HG03064 (cell line): ENCODE measurements around the gene FADS3.
A peak's percentile ranks its signal among the peaks of the same experiment; 100 is the strongest.
"Not testable (repeated sequence)": the region's sequence is repeated elsewhere in the genome, so short reads cannot be mapped to it uniquely, and the experiment has no call there.

Experiments used
- ATAC-seq: cut with Tn5 transposase; IDR thresholded peaks from one replicate; pipeline ENCODE4 v1.9.1; 2021; ENCODE audit warnings: low read depth; ENCODE audit not compliant: unreplicated experiment

The FADS3 gene

DNA sequence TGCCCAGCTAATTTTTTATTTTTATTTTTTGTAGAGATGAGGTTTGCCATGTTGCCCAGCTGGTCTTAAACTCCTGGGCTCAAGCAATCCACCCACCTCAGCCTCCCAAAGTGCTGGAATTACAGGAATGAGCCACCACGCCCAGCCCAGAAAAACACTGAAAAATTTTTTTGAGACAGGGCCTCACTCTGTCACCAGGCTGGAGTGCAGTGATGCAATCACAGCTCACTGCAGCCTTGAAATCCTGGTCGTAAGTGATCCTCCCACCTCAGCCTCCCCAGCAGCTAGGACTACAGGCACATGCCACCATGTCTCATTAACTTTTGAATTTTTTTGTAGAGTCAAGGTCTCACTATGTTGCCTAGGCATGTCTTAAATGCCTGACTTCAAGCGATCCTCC, 9.1 kb downstream of the FADS3 start:
- ATAC-seq: not testable (repeated sequence)

DNA sequence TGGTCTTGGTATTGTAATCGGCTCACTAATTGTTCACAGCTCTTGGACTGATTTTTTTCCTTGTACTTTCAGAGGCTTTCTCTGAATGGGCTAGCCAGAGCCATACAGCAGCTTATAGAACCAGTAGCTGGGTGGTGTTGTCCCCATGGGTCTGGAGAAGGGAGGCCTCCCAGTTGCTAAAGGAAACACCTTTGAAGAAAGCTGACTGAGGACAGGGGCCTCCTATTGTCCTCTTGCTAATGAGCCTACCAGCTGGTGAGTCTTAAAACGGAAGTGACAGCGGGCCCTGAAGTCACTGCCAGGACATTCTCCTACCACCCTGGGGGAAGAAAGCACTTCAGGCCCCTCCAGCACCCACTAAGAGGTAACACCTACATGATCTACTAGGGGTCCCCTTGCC, 9.9 kb downstream of the FADS3 start:
- ATAC-seq: no peak

DNA sequence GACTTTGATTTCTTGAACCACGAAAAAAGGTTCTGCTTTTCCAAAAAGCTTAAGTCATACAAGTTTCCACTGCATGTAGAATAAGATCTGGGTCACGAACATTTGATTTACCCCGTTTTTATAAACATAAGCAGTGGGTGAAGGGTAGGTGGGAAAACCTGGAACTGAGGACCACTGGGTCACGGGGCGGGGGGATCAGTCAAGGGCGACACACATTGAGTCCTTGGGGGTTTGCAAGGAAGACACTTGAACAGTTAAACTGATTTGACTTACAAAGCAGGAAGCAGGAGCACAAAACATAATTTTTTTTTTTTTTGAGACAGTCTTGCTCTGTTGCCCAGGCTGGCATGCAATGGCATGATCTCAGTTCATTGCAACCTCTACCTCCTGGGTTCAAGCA, 10.9 kb downstream of the FADS3 start:
- ATAC-seq: no peak

DNA sequence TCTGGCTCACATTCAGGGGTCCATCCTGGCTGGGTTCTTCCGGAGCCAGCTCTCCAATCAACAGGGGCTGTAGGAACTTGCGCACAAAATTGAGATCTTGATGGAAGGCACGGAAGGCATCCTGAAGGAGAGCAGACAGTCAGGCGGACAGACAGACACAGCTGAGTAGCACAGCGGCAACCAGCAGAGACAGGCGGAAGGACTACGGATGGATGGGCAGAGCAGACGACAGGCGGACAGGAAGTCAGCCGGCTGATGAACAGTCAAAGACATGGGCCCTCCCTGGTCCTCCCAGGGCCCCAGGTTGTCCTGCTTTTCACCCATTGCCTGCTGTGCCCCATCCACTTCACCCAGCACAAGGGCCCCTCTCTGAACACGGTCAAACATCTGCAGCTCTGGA, 11.3 kb downstream of the FADS3 start:
- ATAC-seq: no peak

DNA sequence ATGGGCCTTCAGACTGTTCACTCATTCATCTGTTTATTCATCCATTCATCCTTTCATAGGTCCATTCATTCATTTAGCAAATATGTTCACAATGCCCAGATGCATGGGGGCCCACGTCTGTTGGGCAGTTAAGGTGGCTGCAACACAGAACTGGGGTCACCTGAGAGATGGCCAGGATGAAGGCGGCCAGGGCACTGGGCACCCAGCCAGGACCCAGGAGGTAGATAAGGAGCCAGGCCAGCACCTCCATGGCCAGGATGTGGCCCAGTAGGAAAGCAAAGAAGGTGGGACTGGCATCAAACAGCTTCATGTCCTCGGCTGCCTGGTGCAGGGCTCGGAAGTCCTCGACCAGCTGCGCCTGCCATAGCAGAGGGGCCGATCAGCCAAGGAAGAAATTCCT, 12.2 kb downstream of the FADS3 start:
- ATAC-seq: no peak

DNA sequence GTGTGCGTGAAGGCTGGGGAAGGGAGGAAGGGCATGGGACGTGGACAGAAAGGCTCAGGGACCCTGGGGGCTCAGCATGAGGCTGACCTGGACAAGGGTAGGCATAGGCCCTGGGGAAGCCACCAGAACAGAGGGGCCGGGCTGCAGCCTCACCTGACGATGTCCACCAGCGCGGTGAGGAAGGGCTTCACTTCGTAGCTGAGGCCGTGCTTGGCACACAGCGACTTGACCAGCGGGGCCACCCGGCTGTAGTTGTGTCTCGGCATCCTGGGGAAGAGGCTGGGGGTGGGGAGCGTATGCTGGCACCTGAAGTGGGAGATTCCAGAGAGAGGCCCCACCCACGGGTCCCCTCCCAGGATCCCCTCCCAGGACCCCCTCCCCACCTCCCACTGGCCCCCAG, 15.6 kb downstream of the FADS3 start:
- no peak for ATAC-seq

DNA sequence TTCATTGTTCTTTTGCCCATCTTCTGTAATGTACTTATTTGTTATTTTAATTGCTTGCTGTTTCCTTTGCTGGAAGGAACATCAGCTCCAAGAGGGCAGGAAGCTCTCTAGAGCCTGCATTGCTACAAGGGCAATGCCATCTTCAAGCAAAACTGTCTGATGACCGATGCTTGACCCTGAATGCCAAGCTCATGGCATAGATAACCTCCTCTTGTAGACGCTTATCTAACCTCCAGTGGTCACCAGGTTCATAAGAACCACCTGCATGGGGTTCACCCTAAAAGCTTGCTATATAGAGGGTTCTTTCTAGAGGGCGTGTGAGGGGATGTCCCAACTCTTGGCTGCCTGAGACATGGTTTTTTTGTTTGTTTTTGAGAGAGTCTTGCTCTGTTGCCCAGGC, 16.5 kb downstream of the FADS3 start:
- ATAC-seq: no peak

DNA sequence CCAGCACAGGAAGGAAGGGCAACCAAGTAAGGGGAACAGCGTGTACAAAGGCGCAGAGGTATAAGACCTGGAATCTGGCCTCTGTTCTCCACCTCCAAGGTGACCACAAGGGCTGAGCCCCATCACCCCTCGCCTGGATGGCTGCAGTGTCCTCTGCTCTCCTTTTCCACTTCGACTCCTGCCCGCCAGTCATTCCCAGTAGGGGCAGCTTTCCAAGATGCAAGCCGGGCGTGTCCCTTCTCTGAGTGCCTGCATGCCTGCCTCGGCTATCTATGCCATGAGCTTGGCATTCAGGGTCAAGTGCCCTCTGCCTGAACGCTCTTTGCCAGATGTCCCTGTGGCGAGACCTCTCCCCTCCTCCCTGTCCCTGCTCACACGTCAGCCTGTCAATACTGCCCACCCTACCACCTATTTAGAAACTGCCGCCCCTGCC, 17.0 kb downstream of the FADS3 start:
- ATAC-seq: no peak

DNA sequence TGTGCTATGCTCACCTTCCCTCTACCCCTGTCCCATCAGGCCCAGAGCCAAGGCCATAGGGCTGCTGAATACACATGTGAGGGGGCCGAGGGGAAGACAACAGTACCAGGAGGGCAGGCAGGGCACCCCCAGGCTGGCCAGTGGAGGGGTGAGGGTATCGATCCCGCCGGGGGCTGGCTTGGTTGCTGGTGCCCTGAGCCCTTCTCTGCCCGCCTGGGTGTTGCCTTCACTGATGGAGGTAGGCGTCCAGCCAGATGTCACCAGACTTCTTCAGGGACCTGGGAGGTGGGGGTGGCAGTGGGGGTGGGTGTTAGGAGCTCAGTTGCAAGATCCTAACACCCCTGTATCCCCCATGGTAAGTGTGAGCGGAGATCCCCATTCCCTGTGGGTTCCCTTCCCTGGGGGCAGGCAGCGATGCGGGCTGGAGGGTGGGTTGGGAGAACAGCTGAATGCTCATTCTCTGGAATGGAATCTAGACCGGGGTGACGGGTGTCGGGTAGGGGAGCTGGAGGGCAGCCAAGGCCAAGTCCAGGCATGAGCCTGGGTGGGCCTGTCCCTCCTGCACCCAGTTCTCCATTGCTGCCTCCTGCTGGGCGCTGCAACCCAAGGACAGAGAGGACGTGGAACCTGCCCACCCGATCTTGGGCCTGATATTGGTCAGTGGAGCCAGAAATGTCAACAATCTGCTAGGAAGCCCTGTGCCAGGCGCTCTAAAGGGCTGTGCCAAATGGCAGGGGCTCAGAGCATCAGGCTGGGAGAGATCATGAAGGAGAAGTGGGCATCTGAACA, 17.6 kb downstream of the FADS3 start:
- no peak for ATAC-seq

DNA sequence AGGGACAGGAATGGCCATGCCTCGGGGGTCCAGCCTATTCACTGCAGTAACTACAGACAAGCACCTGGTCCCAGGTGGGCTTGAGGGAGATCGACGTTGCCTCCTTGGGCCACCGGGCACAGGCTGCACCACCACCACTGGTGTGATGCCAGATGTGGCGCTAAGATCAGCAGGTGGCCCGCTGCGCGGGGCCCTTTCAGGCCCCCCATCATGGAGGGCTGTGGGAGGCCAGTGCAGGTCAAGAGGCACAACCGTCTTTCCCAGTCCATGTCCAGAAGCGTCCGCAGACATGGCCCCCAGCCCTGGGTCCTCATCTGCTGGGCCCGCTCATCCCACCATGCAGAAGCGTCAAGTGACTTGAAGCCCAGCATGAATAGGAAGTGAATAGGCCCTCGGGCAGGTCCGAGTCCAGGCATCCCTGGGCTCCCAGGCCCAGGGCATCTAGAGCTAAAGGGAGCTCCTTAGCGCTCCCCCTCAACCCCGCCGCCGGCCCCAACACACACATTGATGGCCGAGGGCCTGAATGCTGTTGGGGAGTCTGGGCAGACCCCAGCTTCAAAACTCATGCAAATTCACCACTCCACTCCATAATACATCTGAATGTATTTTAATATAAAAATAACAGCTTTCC, 18.3 kb downstream of the FADS3 start:
- no peak for ATAC-seq

DNA sequence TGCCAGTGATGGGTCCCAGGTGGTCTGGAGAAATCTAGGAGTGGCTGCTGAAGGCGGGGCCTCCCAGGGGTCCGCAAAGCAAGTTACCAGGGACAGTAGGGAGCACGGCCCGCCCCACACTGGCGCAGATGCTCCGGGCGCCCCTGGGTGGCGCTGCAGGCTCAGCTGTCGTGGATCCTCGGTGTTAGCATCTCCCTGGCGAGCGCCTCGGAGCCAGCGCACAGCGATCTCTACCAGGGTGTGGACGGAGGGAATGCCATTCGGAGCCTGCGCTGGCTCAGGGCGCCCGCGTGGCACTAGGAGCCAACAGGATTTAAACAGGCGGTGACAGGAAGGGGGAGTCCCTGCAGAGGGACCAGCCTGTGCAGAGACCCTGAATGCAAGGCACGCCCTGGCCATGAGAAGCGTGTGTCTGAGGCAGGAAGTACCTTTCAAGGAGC, 20.2 kb downstream of the FADS3 start:
- peak; percentile 67 for ATAC-seq

DNA sequence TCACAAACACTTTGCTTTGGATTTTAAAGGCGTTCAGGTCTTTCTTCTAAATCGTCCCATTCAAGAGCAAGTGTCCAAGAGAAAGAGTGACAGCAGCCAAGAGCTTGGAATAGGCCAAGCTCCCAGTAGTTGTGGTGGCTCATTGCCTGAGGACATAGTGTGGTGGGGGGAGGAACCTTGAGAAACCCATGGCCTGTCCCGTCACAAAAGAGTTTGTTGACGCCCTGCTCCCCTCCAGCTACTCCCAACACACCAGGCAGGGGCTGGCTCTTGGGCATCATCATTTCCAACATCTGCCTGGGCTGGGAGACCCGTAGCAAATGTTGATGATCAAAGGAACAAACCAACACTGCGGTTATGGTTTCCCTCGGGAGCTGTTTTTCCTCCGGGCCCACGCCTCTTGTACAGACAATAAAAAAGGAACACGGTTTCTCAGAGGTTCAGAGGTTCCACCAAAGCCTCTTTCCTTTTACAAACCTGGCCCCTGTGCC, 20.8 kb downstream of the FADS3 start:
- no peak for ATAC-seq

DNA sequence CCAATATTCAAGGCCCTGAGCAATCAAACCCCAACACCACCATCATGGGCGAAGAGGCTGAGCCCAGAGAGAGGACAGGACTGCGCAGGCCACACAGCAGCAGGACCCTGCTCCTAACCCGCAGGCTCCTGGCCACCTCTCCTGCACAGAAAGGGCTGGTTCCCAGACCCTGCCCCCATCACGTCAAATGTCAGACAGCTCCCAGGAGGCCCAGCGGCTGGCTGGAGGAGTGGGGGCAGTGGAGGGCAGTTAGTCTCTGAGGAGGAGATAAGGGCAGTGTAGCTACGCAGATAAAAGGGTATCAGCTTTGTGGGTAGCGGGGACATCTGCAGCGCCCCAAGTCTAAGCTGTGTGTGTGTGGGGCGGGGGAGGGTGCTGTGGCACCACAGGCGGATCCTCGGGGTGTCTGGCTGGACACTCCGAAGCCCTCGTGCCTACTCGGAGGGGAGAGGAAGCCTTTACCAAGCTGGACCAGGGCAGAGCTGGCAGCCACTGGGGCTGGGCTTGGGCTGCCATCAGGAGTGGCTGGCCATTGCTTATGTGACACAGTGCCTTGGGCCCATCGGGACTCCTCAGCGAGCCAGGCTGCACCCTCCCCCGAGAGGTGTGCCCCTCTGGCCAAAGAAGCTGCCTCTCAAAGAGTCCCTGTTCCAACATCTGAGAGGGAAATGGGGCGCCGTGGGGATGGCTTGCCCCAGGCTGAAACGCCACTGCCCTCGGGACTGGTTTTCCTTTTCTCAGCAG, 21.5 kb downstream of the FADS3 start:
- ATAC-seq: no peak

DNA sequence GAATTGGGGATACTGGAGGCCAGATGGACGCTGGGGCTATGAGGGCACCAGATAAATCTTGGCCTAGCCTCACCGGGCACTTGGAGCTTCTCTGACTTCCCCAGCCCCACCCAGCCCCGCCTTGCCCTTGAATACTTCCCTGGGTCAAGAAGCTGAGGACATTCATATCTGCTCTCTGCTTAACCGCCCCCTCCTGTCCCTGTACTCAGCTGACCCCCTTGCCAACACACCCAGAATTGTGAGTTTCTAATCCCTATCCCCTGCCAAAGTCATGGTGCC, 22.0 kb downstream of the FADS3 start:
- no peak for ATAC-seq

DNA sequence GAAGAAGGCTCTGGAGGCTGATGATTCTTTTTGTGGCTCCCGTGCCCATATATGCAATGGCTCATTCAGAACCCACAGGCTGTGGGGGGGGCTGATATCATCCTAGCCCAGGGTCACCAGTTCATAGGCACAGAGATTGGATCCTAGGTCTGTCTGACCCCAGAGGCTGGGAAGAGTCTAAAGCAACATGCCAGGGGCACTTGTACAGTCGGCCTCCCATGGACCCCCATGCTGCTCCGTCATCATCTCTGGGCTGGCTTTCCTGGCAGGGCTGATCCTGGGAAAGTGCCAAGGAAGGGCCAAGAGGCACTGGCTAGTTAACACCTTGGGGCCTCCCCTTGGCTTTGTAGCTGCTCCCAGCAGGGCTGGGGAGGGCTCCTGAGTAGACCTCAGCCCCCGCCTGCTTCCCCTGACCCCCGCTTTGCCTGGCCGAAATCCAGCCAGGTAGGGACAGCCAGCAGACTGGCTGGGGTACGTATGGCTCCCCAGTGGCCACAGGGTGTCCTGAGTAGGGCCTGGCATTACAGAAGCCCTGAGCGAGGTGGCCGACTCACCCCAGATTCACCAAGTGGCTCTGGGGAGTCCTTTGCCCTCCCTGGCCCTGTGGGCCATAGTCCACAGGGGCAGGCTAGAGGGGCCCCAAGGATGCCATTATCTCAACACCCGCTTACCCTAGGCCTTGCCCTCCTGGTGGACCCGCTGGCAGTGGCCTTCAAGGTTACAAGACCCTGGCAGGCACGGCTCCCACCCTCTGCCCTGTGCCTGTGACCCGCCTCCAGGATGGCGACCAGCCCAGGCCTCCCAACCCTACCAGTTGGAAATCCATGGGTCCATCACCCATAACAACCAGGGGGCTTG, 22.5 kb downstream of the FADS3 start:
- ATAC-seq: no peak

DNA sequence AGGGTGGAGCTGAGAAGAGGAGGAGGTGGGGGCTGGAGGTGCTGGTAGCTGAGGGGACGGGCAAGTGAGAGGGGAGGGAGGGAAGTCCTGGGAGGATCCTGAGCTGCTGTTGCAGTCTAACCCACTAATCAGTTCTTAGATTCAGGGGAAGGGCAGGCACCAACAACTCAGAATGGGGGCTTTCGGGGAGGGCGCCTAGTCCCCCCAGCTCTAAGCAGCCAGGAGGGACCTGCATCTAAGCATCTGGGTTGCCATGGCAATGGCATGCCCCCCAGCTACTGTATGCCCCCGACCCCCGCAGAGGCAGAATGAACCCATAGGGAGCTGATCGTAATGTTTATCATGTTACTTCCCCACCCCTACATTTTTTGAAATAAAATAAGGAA, 24.4 kb downstream of the FADS3 start:
- no peak for ATAC-seq

DNA sequence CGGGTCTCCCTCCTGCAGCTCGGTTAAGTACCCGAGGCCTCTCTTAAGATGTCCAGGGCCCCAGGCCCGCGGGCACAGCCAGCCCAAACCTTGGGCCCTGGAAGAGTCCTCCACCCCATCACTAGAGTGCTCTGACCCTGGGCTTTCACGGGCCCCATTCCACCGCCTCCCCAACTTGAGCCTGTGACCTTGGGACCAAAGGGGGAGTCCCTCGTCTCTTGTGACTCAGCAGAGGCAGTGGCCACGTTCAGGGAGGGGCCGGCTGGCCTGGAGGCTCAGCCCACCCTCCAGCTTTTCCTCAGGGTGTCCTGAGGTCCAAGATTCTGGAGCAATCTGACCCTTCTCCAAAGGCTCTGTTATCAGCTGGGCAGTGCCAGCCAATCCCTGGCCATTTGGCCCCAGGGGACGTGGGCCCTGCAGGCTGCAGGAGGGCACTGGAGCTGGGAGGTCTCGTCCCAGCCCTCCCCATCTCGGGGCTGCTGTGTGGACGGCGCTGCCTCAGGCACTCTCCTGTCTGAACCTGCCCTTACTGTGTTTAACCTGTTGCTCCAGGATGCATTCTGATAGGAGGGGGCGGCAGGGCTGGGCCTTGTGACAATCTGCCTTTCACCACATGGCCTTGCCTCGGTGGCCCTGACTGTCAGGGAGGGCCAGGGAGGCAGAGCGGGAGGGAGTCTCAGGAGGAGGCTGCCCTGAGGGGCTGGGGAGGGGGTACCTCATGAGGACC, 25.0 kb downstream of the FADS3 start:
- no peak for ATAC-seq

DNA sequence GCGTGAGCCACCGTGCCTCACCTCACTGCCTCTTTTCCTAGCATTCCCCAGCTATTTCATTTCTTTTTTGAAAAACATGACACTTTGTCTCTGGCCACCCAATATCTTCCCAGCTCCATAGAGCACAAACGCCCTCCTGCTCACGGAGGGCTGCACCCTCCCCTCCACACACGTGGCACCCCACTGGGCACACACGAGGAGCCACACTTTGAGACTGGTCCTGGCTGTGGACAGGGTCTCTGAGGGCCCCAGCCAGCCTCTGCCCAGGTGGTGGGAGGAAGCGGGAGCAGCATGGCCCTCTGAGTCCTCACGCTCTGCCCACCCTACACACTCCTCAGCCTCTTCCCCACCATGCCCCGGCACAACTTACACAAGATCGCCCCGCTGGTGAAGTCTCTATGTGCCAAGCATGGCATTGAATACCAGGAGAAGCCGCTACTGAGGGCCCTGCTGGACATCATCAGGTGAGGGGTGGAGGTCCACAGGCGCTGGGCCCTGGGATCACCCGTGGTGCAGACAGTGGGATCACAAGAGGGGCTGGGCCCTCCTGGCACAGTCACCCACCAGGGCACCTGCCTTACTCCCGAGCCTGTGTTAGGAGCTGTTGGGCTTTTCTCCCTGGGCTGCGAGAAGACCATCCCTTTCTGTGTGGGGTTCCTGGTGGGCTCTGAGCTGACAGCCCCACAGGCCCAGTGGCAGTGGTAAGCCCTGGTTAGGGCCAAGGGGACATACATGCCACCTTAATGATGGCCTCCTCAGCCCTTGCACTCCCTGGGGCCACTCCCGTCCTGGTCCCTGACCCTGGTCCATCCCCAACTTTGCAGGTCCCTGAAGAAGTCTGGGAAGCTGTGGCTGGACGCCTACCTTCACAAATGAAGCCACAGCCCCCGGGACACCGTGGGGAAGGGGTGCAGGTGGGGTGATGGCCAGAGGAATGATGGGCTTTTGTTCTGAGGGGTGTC, 26.2 kb downstream of the FADS3 start:
- no peak for ATAC-seq

DNA sequence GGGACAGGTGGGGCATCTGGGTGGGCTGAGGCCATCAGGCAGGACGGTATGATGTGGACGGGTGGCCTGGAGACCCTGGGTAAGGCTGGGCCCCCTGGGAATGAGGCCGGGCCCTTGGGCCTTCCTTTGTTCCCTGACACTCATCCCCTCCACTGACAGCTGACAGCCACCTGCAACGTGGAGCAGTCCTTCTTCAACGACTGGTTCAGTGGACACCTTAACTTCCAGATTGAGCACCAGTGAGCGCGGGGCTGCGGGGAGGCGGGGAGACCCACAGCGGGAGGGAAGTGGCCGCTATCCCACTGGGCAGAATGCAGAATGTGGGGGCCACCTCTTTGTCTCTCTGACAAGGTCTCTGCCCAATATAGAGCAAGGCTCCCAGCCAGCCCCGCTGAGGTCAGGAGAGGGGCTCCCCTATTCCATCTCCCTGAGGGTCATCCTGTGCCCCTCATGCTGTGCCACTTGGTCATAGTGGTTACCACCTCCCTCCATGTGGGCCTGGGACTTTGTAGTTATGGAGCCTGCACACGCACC, 27.7 kb downstream of the FADS3 start:
- ATAC-seq: no peak
